GM12865 (cell line): ENCODE results near the gene CEMP1.
A peak's percentile ranks its signal among the peaks of the same experiment; 100 is the strongest.

Experiments
- DNase-seq: peaks from one replicate; pipeline ENCODE4 v3.0.0; 2010; ENCODE audit warnings: low read depth
- H3K4me3 ChIP-seq: 2 replicates; pipeline ENCODE4 v1.5.1; 2011; ENCODE audit warnings: mild to moderate bottlenecking, low read depth, low read length, control low read depth
- TF ChIP-seq, protein P1 (sequence below): IDR thresholded peaks from 2 replicates; pipeline ENCODE4 v1.5.1; 2011; ENCODE audit warnings: low read length, control low read depth, low read depth, inconsistent platforms; ENCODE audit not compliant: insufficient read depth; ENCODE audit errors: missing control alignments

Gene CEMP1

DNA sequence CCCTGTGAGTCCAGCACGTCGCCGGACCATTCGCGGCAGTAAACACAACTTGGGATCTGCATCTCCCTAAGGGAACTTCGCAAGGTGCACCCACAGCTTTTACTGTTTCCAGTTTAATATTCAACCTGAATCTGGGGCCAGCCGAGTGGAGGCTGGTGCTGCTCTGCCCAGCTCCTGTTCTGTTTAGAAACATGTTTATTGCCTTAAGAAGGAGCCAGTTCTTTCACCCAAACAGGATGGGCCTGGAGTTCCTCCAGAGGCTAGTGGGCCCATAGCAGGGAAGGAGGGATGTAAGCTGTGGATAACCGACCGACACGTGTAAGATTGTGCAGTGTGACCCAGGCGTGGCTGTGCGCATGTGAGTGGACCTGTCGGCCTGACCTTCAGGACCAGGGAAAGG lies 38.9 kb downstream of the CEMP1 start:
- no peak overlapping the region for H3K4me3 ChIP-seq
- TF ChIP-seq, protein P1, sequence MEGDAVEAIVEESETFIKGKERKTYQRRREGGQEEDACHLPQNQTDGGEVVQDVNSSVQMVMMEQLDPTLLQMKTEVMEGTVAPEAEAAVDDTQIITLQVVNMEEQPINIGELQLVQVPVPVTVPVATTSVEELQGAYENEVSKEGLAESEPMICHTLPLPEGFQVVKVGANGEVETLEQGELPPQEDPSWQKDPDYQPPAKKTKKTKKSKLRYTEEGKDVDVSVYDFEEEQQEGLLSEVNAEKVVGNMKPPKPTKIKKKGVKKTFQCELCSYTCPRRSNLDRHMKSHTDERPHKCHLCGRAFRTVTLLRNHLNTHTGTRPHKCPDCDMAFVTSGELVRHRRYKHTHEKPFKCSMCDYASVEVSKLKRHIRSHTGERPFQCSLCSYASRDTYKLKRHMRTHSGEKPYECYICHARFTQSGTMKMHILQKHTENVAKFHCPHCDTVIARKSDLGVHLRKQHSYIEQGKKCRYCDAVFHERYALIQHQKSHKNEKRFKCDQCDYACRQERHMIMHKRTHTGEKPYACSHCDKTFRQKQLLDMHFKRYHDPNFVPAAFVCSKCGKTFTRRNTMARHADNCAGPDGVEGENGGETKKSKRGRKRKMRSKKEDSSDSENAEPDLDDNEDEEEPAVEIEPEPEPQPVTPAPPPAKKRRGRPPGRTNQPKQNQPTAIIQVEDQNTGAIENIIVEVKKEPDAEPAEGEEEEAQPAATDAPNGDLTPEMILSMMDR: no peak
- DNase-seq: no peak

DNA sequence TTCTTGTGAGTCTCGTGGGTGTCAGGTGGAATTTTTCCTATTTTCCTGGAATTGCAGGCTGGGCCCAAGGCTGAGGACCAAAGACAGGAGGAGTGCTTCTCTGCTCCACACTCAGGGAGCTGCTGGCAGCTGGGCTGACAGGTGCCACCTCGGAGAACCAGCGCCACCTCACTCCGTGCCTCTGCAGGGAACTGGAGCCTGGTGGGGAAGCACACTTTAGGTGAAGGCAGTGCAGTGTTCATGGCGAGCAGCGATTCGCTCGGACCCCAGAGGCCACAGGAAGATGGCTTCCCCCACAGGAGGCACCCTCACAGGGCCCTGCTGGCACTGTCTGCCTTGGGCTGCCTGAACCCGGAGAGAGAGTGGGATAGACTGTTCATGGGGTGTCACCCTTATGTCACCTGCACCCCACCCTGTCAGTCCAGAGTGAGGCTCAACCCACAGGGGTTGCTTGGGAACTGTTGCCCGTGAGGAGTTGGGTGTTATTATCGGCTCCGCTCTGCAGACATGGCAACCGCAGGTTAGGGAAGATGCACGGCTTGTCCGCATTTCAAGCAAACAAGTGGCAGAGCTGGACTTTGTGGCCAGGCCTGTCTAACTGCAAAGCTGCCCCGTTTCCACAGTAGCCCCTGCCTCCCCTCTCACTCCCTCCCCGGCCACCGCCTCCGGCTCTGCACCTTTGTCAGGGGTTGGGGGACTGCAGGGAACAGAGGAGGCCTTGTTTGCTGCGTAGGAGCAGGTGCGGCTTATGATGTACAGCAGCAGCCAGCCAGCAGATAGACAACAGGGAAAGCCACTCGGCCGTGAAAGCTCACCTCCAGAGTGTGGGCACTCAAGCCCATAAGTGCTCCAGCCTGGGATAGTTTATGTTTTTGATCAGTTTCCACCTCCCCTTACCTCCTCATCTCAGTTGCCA lies 40.8 kb downstream of the CEMP1 start:
- H3K4me3 ChIP-seq: no peak overlapping the region
- no peak for DNase-seq
- TF ChIP-seq, protein P1: no peak

DNA sequence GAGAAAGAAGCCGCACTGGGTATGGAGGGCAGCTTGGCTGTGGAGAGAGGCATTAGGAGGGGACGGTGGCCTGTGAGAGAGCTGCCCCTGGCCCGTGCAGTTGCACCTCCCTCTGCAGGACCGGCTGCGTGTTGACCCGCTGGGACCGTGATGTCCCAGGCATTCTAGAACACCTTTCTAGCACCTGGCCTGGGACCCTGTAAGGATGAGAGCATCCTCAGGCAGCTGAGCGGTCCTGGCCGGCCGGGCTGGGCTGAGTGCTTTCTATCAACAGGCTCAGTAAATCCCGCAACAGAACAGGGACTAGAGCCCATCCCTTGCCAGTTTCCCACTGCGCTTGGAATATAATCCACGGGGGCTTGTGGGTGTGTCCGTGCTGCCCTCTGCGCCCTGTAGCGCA lies 41.6 kb downstream of the CEMP1 start:
- DNase-seq: no peak
- no peak overlapping the region for H3K4me3 ChIP-seq
- TF ChIP-seq, protein P1: no peak

DNA sequence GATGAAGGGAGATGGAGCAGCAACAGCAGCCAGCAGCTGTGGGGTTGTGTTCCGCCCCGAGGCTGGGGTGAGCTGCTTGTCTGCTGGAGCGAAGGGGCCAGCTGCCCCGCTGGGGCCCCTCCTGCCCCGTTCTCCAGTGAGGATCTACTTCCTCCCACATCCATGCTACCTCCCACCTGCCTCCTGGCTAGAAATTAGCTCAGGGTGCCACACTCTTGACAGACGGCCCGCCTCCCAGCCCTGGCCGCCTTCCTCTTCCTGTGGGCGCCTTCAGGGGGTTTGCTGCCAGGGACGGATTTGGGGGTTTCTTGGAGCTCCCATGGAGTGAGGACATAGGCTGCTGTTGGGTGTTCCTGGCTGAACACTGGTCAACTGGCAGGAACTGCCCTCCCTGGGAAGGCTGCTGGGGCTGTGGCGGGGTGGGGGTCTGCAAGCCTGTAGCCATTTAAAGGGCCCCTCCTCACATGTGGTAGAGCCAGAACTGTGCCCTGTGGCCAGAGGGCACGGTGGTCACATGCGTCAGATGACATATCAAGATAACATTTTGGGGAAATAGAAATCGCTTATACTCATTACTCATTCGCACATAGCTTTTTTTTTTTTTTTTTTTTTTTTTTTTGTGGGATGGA lies 43.2 kb downstream of the CEMP1 start:
- TF ChIP-seq, protein P1: no peak
- no peak for DNase-seq

DNA sequence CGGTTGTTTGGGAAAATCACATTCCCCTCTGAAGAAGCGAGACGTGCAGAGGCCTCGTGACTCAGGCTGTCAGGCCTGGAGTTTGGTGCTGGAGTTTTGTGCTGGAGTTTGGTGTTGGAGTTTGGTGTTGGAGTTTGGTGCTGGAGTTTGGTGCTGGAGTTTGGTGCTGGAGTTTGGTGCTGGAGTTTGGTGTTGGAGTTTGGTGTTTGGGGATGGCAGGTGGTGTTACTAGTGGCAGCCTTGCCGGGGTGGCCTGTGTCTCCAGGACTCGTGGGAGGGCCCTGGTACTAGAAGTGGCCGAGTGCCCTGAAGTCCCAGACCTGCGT lies 43.7 kb downstream of the CEMP1 start:
- H3K4me3 ChIP-seq: no peak overlapping the region
- DNase-seq: no peak
- TF ChIP-seq, protein P1: no peak

More for the DNA sequence above, 43.2 kb downstream of the CEMP1 start:
- H3K4me3 ChIP-seq: no peak overlapping the region

DNA sequence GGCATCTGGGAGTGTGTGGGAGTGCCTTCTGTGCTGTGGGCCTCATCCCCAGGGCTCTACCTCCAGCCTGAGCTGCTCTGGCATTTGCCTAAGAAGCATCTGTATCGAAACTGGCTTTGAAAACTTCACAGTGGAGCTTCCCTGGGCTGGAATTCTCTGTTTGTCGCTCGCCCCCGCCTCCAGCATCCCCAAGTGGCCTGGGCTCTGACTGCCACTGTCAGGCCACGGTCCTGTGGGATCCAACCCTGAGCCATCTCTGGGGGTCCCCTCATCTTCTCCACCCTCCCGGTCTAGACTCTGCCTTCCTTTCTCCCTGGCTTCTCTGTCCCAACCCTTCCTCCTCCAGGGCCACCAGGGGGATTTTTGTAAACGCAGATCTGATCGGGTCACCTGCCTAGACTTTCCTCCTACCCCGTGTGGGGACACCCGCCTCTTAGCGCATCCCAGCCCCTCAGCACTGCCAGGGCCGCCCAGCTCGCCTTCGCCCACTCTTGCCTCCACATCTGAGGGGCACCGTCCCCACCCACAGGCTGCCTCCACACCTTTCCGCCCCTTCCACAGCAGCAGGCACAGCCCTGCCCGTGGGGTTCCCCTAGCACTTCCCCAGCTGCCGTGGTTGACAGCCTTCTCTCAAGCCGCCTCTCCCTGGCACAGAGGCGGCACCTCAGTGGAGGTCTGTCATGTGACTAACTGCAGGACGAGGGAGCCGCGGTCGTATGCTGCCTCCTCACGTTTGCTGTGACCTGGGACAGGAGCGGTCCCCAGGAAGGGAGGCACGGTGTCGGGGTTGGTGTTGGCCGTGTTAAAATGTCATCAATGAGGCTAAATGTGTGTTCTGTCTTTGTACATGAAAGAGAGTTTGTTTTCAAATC lies 44.3 kb downstream of the CEMP1 start:
- H3K4me3 ChIP-seq: no peak overlapping the region
- TF ChIP-seq, protein P1: peak; percentile 39
- DNase-seq: peak; percentile 79
